OCI-LY3 (cell line): Measurements from ENCODE around the gene ATP1B1.

Source experiments
- H2AFZ ChIP-seq: fragments of 200-600, 300-600 bp; shearing (Covaris generic); 2 replicates; pipeline ENCODE4 v1.6.0; 2014; ENCODE audit warnings: antibody characterized with exemption, low read depth, low read length
- H3K27ac ChIP-seq: fragments of 200-600, 300-600 bp; sonication (generic); 2 replicates; pipeline ENCODE4 v1.5.1; 2014; ENCODE audit warnings: mild to moderate bottlenecking, low read length, moderate library complexity, mixed read lengths
- H3K27me3 ChIP-seq: fragments of 200-600, 300-600 bp; sonication (generic); 2 replicates; pipeline ENCODE4 v1.6.1; 2014; ENCODE audit warnings: low read depth, low read length, mixed read lengths
- H3K36me3 ChIP-seq: fragments of 200-600, 300-600 bp; sonication (generic); replicated peaks from 2 replicates; pipeline ENCODE3; 2014; ENCODE audit warnings: low read depth, low read length, mixed read lengths
- H3K4me1 ChIP-seq: fragments of 300-600, 200-600 bp; sonication (generic); 2 replicates; pipeline ENCODE4 v1.6.1; 2014; ENCODE audit warnings: low read length, mixed read lengths
- H3K4me2 ChIP-seq: fragments of 200-600, 300-600 bp; sonication (generic); 2 replicates; pipeline ENCODE4 v1.6.1; 2014; ENCODE audit warnings: low read length, mixed read lengths
- H3K4me3 ChIP-seq: fragments of 300-600, 200-600 bp; sonication (generic); 2 replicates; pipeline ENCODE4 v1.5.1; 2014; ENCODE audit warnings: antibody characterized with exemption, mild to moderate bottlenecking, low read length, moderate library complexity
- H3K79me2 ChIP-seq: fragments of 300-600, 200-600 bp; shearing (Covaris generic); 2 replicates; pipeline ENCODE4 v1.6.1; 2014; ENCODE audit warnings: mild to moderate bottlenecking, low read length, mixed read lengths
- H3K9ac ChIP-seq: fragments of 300-600, 200-600 bp; shearing (Covaris generic); 2 replicates; pipeline ENCODE4 v1.6.0; 2014; ENCODE audit warnings: mild to moderate bottlenecking, low read length, moderate library complexity
- H3K9me3 ChIP-seq: fragments of 200-600, 300-600 bp; shearing (Covaris generic); 2 replicates; pipeline ENCODE4 v1.6.1; 2014; ENCODE audit warnings: low read length, mixed read lengths; ENCODE audit not compliant: insufficient read depth
- H4K20me1 ChIP-seq: fragments of 200-600, 300-600 bp; sonication (generic); 2 replicates; pipeline ENCODE4 v1.6.1; 2016; ENCODE audit warnings: low read length, mixed read lengths; ENCODE audit not compliant: insufficient read depth
- CTCF ChIP-seq: fragments of 200-600, 300-600 bp; sonication (generic); IDR thresholded peaks from 2 replicates; pipeline ENCODE4 v1.5.1; 2014; ENCODE audit warnings: antibody characterized with exemption, low read length, low read depth
- EZH2phosphoT487 ChIP-seq: fragments of 200-600 bp; shearing (Covaris generic); IDR thresholded peaks from 2 replicates; pipeline ENCODE4 v1.6.1; 2018; ENCODE audit warnings: antibody characterized with exemption, mixed run types, low read depth

The ATP1B1 gene

GRCh38 chr1:169119405-169119804 is 12.9 kb downstream of the ATP1B1 start:
- no peak overlapping the region for H3K27ac ChIP-seq
- no peak overlapping the region for H3K4me2 ChIP-seq
- H2AFZ ChIP-seq: no peak overlapping the region
- peaks cover 74% of the 10 kb centered on the region for H3K4me1 ChIP-seq
- no peak for TF ChIP-seq EZH2phosphoT487
- TF ChIP-seq CTCF: no peak
- peaks cover 70% of the 10 kb centered on the region for H3K36me3 ChIP-seq
- H3K9ac ChIP-seq: no peak overlapping the region
- H4K20me1 ChIP-seq: peaks cover 76% of the 10 kb centered on the region
- no peaks in the 10 kb centered on the region for H3K9me3 ChIP-seq
- peaks cover 90% of the 10 kb centered on the region for H3K79me2 ChIP-seq
- H3K4me3 ChIP-seq: no peak overlapping the region
- H3K27me3 ChIP-seq: no peaks in the 10 kb centered on the region

- Histone ChIP-seq H3K79me2 (peaks cover 90% of the 10 kb centered on the region), H3K4me1 (peaks cover 68% of the 10 kb centered on the region)
- TF ChIP-seq CTCF: no peak
- no peak for TF ChIP-seq EZH2phosphoT487
Measured at GRCh38 chr1:169120066-169120465, 13.6 kb downstream of the ATP1B1 start.

GRCh38 chr1:169121146-169121923 is 14.8 kb downstream of the ATP1B1 start:
- H3K9ac ChIP-seq: no peak overlapping the region
- no peaks in the 10 kb centered on the region for H3K27me3 ChIP-seq
- H3K79me2 ChIP-seq: peaks cover 90% of the 10 kb centered on the region
- H2AFZ ChIP-seq: no peak overlapping the region
- H3K9me3 ChIP-seq: no peaks in the 10 kb centered on the region
- peak overlapping the region; percentile 77; the same call in 1 of the 2 replicates for H3K27ac ChIP-seq
- H3K4me2 ChIP-seq: peak overlapping the region; percentile 91
- peaks cover 55% of the 10 kb centered on the region for H3K4me1 ChIP-seq
- peaks cover 90% of the 10 kb centered on the region for H4K20me1 ChIP-seq
- H3K36me3 ChIP-seq: peaks cover 80% of the 10 kb centered on the region
- H3K4me3 ChIP-seq: no peak overlapping the region
- TF ChIP-seq EZH2phosphoT487 (no peak), CTCF (no peak)

More at GRCh38 chr1:169120066-169120465, 13.6 kb downstream of the ATP1B1 start:
- H3K4me3 ChIP-seq: no peak overlapping the region
- H3K4me2 ChIP-seq: no peak overlapping the region
- H3K9ac ChIP-seq: no peak overlapping the region
- H3K27me3 ChIP-seq: no peaks in the 10 kb centered on the region
- H3K27ac ChIP-seq: no peak overlapping the region
- peaks cover 82% of the 10 kb centered on the region for H4K20me1 ChIP-seq
- H3K9me3 ChIP-seq: no peaks in the 10 kb centered on the region
- H3K36me3 ChIP-seq: peaks cover 73% of the 10 kb centered on the region
- H2AFZ ChIP-seq: no peak overlapping the region

- no peak overlapping the region for H2AFZ ChIP-seq
- no peaks in the 10 kb centered on the region for H3K9me3 ChIP-seq
- peaks cover 41% of the 10 kb centered on the region for H3K4me1 ChIP-seq
- H3K27ac ChIP-seq: peak overlapping the region; percentile 77
- peak overlapping the region; percentile 91 for H3K4me2 ChIP-seq
- H3K27me3 ChIP-seq: no peaks in the 10 kb centered on the region
- peaks cover 89% of the 10 kb centered on the region for H4K20me1 ChIP-seq
- H3K79me2 ChIP-seq: peaks cover 80% of the 10 kb centered on the region
- H3K9ac ChIP-seq: peak overlapping the region; percentile 50
- no peak for TF ChIP-seq CTCF
- no peak for TF ChIP-seq EZH2phosphoT487
- H3K4me3 ChIP-seq: peak overlapping the region; percentile 60
- H3K36me3 ChIP-seq: peaks cover 84% of the 10 kb centered on the region
Measured at GRCh38 chr1:169122976-169123375, 16.5 kb downstream of the ATP1B1 start.
